Measurements from ENCODE around the gene CFTR. TPM values are rescaled to one million over a fixed set of nuclear protein-coding genes. Genes with fewer than 3 reads are reported as not detected.
A peak's percentile ranks its signal among the peaks of the same experiment; 100 is the strongest.

CFTR gene
- total RNA-seq, 2 donors from 2014 or later = 251 to 329 TPM

DNA sequence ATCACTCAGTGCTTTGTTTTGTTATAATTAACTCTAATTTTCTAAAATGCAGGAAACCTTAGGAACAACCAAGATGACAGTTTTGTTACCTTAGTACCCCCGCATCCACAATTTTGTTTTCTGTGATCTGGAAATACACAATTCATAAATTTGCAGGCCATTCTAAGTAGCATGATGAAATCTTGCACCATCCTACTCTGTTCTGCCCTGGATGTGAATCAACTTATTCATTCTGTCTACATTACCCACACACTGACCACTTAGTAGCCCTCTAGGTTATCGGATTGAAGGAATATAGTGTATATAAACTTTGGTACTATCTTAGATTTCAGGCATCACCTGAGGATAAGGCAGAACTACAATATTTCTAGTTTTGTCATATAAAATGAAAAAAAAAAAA is 237.5 kb downstream of the CFTR start:
- Histone ChIP-seq H3K4me1 (peaks cover 21% of the 10 kb centered on the region), H3K4me3 (no peak overlapping the region), H3K27ac (peak overlapping the region in 1 of 4 donors; percentile 46), H3K36me3 (replicated peaks in 1 of 2; ENCODE audit: insufficient read depth in 1 of 2, low read depth in 2 of 2) (no peaks in the 10 kb centered on the region), H3K27me3 (no peaks in the 10 kb centered on the region), H3K9me3 (no peaks in the 10 kb centered on the region)
- no peak for ATAC-seq
- DNase-seq = no peak
- 75 to 81% methylated on average over 2 of the region's 2 CpGs for WGBS, 2 donors
- no peak for TF ChIP-seq CTCF (IDR thresholded peaks at IDR 0.05)
- TF ChIP-seq POLR2A (IDR thresholded peaks at IDR 0.05) = no peak
- intact Hi-C loops (cut with DNase I) = no loop called here

Small RNAs within 50 kb of the gene (small RNA-seq; reads per million reads assigned to genes)
- not detected for gene AC000111.1
- gene AC000111.2 = not detected

Other genes with a start within 250 kb of the CFTR start
- gene WNT2, start 157.0 kb upstream of the CFTR start, total RNA-seq = not detected
- gene ASZ1, start 52.5 kb upstream of the CFTR start, total RNA-seq = not detected

All from body of pancreas (tissue), 4 donors.